Thyroid gland (tissue), 4 donors: Measurements from ENCODE around the gene MYT1.

Experiments used
- CTCF ChIP-seq, 6 experiments: fragments of 200-600 bp in 3 of 6; fragments of 450-650 bp in 3 of 6; sonication (generic) in 3 of 6; IDR thresholded peaks; one replicate each; pipeline ENCODE4 v1.5.1; 2016 to 2019; ENCODE audit warnings: antibody characterized with exemption in 6 of 6, mild to moderate bottlenecking in 2 of 6, inconsistent platforms in 1 of 6, moderate library complexity in 1 of 6
- POLR2A ChIP-seq, 2 donors: fragments of 450-650 bp; IDR thresholded peaks; one replicate each; pipeline ENCODE4 v1.6.1; 2017; ENCODE audit warnings: antibody characterized with exemption in 2 of 2, mild to moderate bottlenecking in 2 of 2, moderate library complexity in 1 of 2

GRCh38 chr20:64261138-64261537, 96.9 kb downstream of the MYT1 start:
- TF ChIP-seq CTCF (IDR thresholded peaks at IDR 0.05), result no peak
- TF ChIP-seq POLR2A (IDR thresholded peaks at IDR 0.05), result no peak
